Keratinocyte (primary cell): ENCODE data around the gene CSN3. TPM values are rescaled to one million over a fixed set of nuclear protein-coding genes. Genes with fewer than 3 reads are reported as not detected.

ENCODE experiments used
- DNase-seq: peaks from one replicate; pipeline ENCODE4 v3.0.0-alpha.2; 2011; ENCODE audit warnings: low read depth, missing footprints, low spot score
- FAIRE-seq: peaks from 2 replicates; lab custom pipeline; 2011; peaks lifted over from hg19 to GRCh38; lab: Jason Lieb, UNC
- H2AFZ ChIP-seq: 2 replicates; pipeline ENCODE4 v1.6.0; 2012; ENCODE audit warnings: low read length, control low read depth, inconsistent platforms; ENCODE audit not compliant: control insufficient read depth
- H3K27ac ChIP-seq: 2 replicates; pipeline ENCODE4 v1.5.1; 2011; ENCODE audit warnings: low read length; ENCODE audit not compliant: control insufficient read depth, insufficient read depth
- H3K27me3 ChIP-seq: 3 replicates; pipeline ENCODE4 v1.6.0; 2011; ENCODE audit warnings: low read length; ENCODE audit not compliant: control insufficient read depth, insufficient read depth; ENCODE audit errors: extremely low read depth
- H3K36me3 ChIP-seq, 2 experiments: 2 replicates in 1 of 2; 3 replicates in 1 of 2; pipeline ENCODE4 v1.5.1; 2011; ENCODE audit warnings: low read length in 2 of 2, mild to moderate bottlenecking in 1 of 2; ENCODE audit not compliant: control insufficient read depth in 2 of 2, insufficient read depth in 2 of 2; ENCODE audit errors: extremely low read depth in 1 of 2
- H3K4me1 ChIP-seq: 3 replicates; pipeline ENCODE4 v1.5.1; 2011; ENCODE audit warnings: low read length; ENCODE audit not compliant: control insufficient read depth, insufficient read depth; ENCODE audit errors: extremely low read depth
- H3K4me2 ChIP-seq: 3 replicates; pipeline ENCODE4 v1.6.0; 2011; ENCODE audit warnings: low read depth, low read length; ENCODE audit not compliant: control insufficient read depth, insufficient read depth; ENCODE audit errors: extremely low read depth
- H3K4me3 ChIP-seq, 3 experiments: fragments of 200-600 bp in 1 of 3; sonication (generic) in 1 of 3; 2 replicates in 2 of 3; 3 replicates in 1 of 3; pipeline ENCODE4 v1.5.1; 2011 to 2016; ENCODE audit warnings: low read length in 3 of 3, mild to moderate bottlenecking in 3 of 3, control low read depth in 2 of 3, inconsistent platforms in 1 of 3, low read depth in 1 of 3, mixed read lengths in 1 of 3, mixed run types in 1 of 3, moderate library complexity in 1 of 3; ENCODE audit not compliant: control insufficient read depth in 2 of 3, insufficient read depth in 2 of 3; ENCODE audit errors: extremely low read depth in 1 of 3
- H3K79me2 ChIP-seq: 2 replicates; pipeline ENCODE4 v1.6.0; 2012; ENCODE audit warnings: low read length; ENCODE audit not compliant: control insufficient read depth, insufficient read depth
- H3K9ac ChIP-seq: 3 replicates; pipeline ENCODE4 v1.6.0; 2011; ENCODE audit warnings: low read length; ENCODE audit not compliant: control insufficient read depth, insufficient read depth; ENCODE audit errors: extremely low read depth
- H3K9me1 ChIP-seq: 3 replicates; pipeline ENCODE4 v1.6.0; 2011; ENCODE audit warnings: low read length; ENCODE audit not compliant: control insufficient read depth, insufficient read depth; ENCODE audit errors: extremely low read depth
- H3K9me3 ChIP-seq: 2 replicates; pipeline ENCODE4 v1.5.1; 2012; ENCODE audit warnings: low read depth, low read length; ENCODE audit not compliant: control insufficient read depth
- H4K20me1 ChIP-seq: 3 replicates; pipeline ENCODE4 v1.6.0; 2011; ENCODE audit warnings: low read length; ENCODE audit not compliant: control insufficient read depth, insufficient read depth; ENCODE audit errors: extremely low read depth
- EZH2 ChIP-seq: IDR thresholded peaks from one replicate; pipeline ENCODE4 v1.6.1; 2012; ENCODE audit warnings: inconsistent platforms, mild to moderate bottlenecking, low read length, moderate library complexity
- dilution Hi-C: fragments of 300-500 bp; cut with MboI; formaldehyde crosslinking; loops from one replicate; pipeline ENCODE4 v1.7.0; 2020; ENCODE audit warnings: low sequenced_read_pairs; ENCODE audit not compliant: extremely low pct_ligation_motif_present
- polyA plus RNA-seq, 5 experiments: library from polyadenylated mRNA; depleted of rRNA in 3 of 5; stranded (reverse) in 3 of 5; stranded (forward) in 1 of 5; unstranded in 1 of 5; fragments of >200 nt; gene quantifications; 1 replicate in 1 of 5; 2 replicates in 3 of 5; 3 replicates in 1 of 5; pipeline versions ENCODE4 v1.2.1 to v1.2.3, GENCODE V29; 2011 to 2012; ENCODE audit warnings: missing spikeins in 2 of 5, low read depth in 1 of 5, low replicate concordance in 1 of 5
- TF ChIP-seq, protein P1 (sequence below), 3 experiments: IDR thresholded peaks in 1 of 3; conservative IDR thresholded peaks in 1 of 3; optimal IDR thresholded peaks in 1 of 3; 2 replicates in 2 of 3; 3 replicates in 1 of 3; pipeline versions ENCODE3 to v1.5.1; 2011; ENCODE audit warnings: low read length in 3 of 3, mild to moderate bottlenecking in 3 of 3, moderate library complexity in 2 of 3, control low read depth in 1 of 3, inconsistent platforms in 1 of 3; ENCODE audit not compliant: insufficient read depth in 2 of 3; ENCODE audit errors: extremely low read depth in 1 of 3

Gene CSN3
- polyA plus RNA-seq, 1 donor (not counting 4 experiments of a cell fraction or from before 2014, with no cell fraction given) = not detected

DNA sequence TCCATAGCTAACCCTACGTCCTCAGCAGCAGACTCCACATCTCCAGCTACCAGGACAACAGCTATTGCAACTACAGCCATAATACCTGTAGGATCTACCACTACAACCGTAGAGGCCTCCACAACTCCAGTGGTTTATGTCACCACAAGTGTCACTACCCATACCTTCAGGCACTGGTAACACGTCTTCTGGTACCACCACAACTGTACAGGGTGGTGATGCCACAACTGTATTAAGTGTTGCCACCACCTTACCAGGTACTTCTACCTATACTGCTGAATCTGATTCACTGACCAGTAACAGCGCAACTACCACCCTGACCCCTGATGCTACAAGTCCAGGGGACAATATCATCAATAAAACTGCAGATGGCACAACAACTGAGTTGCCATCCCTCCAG is 57.8 kb downstream of the CSN3 start:
- H3K9me3 ChIP-seq = no peaks in the 10 kb centered on the region
- no peak overlapping the region for H2AFZ ChIP-seq
- no peaks in the 10 kb centered on the region for H4K20me1 ChIP-seq
- H3K4me1 ChIP-seq = no peaks in the 10 kb centered on the region
- dilution Hi-C loops = no loop called here
- H3K9me1 ChIP-seq = no peaks in the 10 kb centered on the region
- H3K79me2 ChIP-seq = no peaks in the 10 kb centered on the region
- no peak overlapping the region for H3K4me3 ChIP-seq
- DNase-seq (no peak), FAIRE-seq (no peak)
- H3K4me2 ChIP-seq = no peak overlapping the region
- no peaks in the 10 kb centered on the region for H3K27me3 ChIP-seq
- H3K36me3 ChIP-seq = no peaks in the 10 kb centered on the region
- H3K27ac ChIP-seq = no peak overlapping the region
- H3K9ac ChIP-seq = no peak overlapping the region
- TF ChIP-seq EZH2 = no peak
- TF ChIP-seq, protein P1, sequence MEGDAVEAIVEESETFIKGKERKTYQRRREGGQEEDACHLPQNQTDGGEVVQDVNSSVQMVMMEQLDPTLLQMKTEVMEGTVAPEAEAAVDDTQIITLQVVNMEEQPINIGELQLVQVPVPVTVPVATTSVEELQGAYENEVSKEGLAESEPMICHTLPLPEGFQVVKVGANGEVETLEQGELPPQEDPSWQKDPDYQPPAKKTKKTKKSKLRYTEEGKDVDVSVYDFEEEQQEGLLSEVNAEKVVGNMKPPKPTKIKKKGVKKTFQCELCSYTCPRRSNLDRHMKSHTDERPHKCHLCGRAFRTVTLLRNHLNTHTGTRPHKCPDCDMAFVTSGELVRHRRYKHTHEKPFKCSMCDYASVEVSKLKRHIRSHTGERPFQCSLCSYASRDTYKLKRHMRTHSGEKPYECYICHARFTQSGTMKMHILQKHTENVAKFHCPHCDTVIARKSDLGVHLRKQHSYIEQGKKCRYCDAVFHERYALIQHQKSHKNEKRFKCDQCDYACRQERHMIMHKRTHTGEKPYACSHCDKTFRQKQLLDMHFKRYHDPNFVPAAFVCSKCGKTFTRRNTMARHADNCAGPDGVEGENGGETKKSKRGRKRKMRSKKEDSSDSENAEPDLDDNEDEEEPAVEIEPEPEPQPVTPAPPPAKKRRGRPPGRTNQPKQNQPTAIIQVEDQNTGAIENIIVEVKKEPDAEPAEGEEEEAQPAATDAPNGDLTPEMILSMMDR (optimal IDR thresholded peaks at IDR 0.05 in 1 of 3, IDR thresholded peaks at IDR 0.05 in 1 of 3, conservative IDR thresholded peaks at IDR 0.05 in 1 of 3; ENCODE audit: extremely low read depth in 1 of 3, insufficient read depth in 2 of 3, low read length in 3 of 3) = no peak

Other genes with a start within 250 kb of the CSN3 start
- gene STATH, start 246.6 kb upstream of the CSN3 start, polyA plus RNA-seq = not detected in 3 replicates
- gene HTN3, start 214.1 kb upstream of the CSN3 start, polyA plus RNA-seq = not detected in 3 replicates
- gene HTN1, start 192.2 kb upstream of the CSN3 start, polyA plus RNA-seq = not detected in 3 replicates
- not detected in 3 replicates for gene PRR27, start 88.4 kb upstream of the CSN3 start, polyA plus RNA-seq
- gene ODAM, start 46.9 kb upstream of the CSN3 start, polyA plus RNA-seq = 0.15 TPM in 1 of 3 replicates, not detected in the others
- gene FDCSP, start 16.5 kb upstream of the CSN3 start, polyA plus RNA-seq = not detected in 3 replicates
- not detected in 3 replicates for gene CABS1, start 92.4 kb downstream of the CSN3 start, polyA plus RNA-seq
- not detected in 3 replicates for gene SMR3A, start 118.2 kb downstream of the CSN3 start, polyA plus RNA-seq
- not detected in 3 replicates for gene SMR3B, start 140.5 kb downstream of the CSN3 start, polyA plus RNA-seq
- not detected in 3 replicates for gene OPRPN, start 155.3 kb downstream of the CSN3 start, polyA plus RNA-seq
- not detected in 3 replicates for gene MUC7, start 229.6 kb downstream of the CSN3 start, polyA plus RNA-seq